Fibroblast of skin of abdomen (primary cell): Measurements from ENCODE around the gene ITGB2.

ENCODE experiments used
- DNase-seq: peaks from one replicate; pipeline ENCODE4 v3.0.0-alpha.2; 2013

Gene ITGB2

GRCh38 chr21:44845418-44846223 is 75.1 kb downstream of the ITGB2 start:
- DNase-seq: peak; percentile 60

GRCh38 chr21:44844256-44844655 is 76.4 kb downstream of the ITGB2 start:
- DNase-seq: no peak

GRCh38 chr21:44842721-44843445 is 77.8 kb downstream of the ITGB2 start:
- no peak for DNase-seq

DNA sequence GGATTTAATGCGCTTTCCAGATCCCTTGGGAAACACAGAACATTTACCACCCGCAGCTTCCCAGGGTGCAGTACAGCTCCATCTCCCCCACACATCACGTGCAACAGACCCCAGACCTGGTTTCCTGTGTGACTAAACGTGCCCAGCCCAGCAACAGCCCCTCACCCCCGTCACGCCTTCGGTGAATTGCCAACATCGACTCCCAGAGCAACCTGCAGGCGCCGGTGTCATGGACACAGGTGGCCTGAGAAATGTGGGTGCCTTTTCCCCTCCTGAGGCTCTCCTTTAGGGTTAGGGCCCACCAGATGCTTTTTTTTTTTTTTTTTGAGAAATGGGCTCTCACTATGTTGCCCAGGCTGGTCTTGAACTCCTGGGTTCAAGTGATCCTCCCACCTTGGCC is 78.6 kb downstream of the ITGB2 start:
- DNase-seq: no peak

- no peak for DNase-seq
Observed at GRCh38 chr21:44840771-44841170, 79.9 kb downstream of the ITGB2 start.

DNA sequence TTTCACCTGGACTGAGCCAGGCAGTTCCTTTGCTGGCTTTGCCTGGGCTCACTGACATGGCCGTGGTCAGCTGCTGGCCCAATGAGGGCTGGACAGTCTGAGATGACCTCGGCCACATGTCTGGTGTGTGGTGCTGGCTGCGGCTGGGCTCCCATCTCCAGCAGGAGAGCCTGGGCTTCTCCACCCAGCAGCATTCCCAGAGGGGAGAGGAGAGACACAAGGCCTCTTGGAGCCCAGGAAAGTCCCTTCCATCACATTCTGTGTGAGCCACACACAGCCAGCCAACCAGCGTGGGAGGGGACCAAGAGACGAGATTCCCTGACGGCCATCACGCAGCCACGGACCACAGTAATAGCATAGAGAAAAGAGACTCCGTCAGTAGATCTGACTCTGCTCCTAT is 81.7 kb downstream of the ITGB2 start:
- DNase-seq: no peak

DNA sequence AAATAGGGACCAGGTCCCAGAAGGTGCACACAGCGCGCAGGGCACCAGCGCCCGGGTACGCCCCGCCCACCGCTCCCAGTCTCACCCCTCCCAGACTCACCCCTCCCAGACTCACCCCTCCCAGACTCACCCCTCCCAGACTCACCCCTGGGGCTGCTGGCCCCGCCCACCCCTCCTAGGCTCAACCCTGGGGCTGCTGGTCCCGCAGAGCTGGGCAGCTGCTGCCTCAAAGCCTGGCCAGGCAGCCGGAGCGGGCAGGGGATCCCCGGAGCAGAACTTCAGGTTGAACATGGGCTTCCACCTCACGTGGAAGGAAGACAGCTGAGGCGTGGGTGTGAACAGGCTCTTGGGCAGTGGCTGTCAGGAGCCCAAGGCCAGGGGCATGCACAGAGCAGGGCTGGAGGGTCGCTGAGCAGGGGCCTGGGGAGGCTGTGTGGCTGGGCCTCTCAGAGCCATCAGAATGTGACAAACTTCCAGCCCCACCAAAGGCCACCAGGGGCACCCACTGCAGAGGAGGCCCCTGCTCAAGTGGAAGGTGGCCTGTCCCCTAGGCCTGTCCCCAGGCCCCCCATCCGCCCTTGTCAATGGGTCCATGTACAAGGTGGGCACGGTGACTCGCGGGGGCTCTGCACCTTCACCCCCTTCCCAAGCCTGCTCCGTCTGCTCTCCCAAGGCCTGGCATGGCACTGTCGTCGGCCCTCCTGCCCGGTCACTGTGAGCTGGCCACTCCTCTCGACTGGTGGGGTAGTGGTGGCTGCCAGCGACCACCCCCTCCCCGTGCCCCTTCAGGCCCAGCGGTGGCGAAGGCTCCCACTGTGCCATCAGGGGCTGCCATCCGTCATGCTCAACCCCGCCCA is 82.4 kb downstream of the ITGB2 start:
- no peak for DNase-seq

- no peak for DNase-seq
Observed at GRCh38 chr21:44837537-44837936, 83.2 kb downstream of the ITGB2 start.

- DNase-seq: peak; percentile 13
Observed at GRCh38 chr21:44836666-44837471, 83.8 kb downstream of the ITGB2 start.

GRCh38 chr21:44836349-44836665 is 84.4 kb downstream of the ITGB2 start:
- no peak for DNase-seq
